HEK293 (cell line): Measurements from ENCODE around the gene MYL7.

ENCODE experiments used
- CTCF ChIP-seq: fragments of 450-650 bp; formaldehyde crosslinking; IDR thresholded peaks from 2 replicates; pipeline ENCODE4 v1.5.1; 2016; ENCODE audit warnings: missing biosample characterization, missing genetic modification characterization
- MZF1 ChIP-seq: fragments of 450-650 bp; formaldehyde crosslinking; IDR thresholded peaks from 2 replicates; pipeline ENCODE4 v1.5.1; 2017; ENCODE audit warnings: missing biosample characterization, missing genetic modification characterization, borderline replicate concordance
- SETDB1 ChIP-seq: IDR thresholded peaks from one replicate; pipeline ENCODE4 v1.6.1; 2017; ENCODE audit warnings: mild to moderate bottlenecking, low read length, moderate library complexity, mixed read lengths; ENCODE audit not compliant: insufficient read length
- ZBTB44 ChIP-seq: fragments of 450-650 bp; IDR thresholded peaks from 2 replicates; pipeline ENCODE4 v1.5.1; 2018; ENCODE audit warnings: missing biosample characterization, mild to moderate bottlenecking, missing genetic modification characterization
- ZBTB7A ChIP-seq: fragments of 450-650 bp; formaldehyde crosslinking; IDR thresholded peaks from 2 replicates; pipeline ENCODE4 v1.5.1; 2016; ENCODE audit warnings: low read depth, missing biosample characterization, missing genetic modification characterization
- ZNF121 ChIP-seq: fragments of 450-650 bp; formaldehyde crosslinking; IDR thresholded peaks from 2 replicates; pipeline ENCODE4 v1.5.1; 2016; ENCODE audit warnings: missing biosample characterization, missing genetic modification characterization
- ZNF2 ChIP-seq: fragments of 450-650 bp; formaldehyde crosslinking; IDR thresholded peaks from 2 replicates; pipeline ENCODE4 v1.5.1; 2016; ENCODE audit warnings: missing biosample characterization, missing genetic modification characterization
- ZNF521 ChIP-seq: fragments of 450-650 bp; formaldehyde crosslinking; IDR thresholded peaks from 2 replicates; pipeline ENCODE4 v1.5.1; 2017; ENCODE audit warnings: missing biosample characterization, mild to moderate bottlenecking, missing genetic modification characterization
- ZNF791 ChIP-seq: fragments of 450-650 bp; formaldehyde crosslinking; IDR thresholded peaks from 2 replicates; pipeline ENCODE4 v1.5.1; 2016; ENCODE audit warnings: missing biosample characterization, missing genetic modification characterization
- TF ChIP-seq, protein P1 (sequence below): fragments of 450-650 bp; formaldehyde crosslinking; IDR thresholded peaks from 2 replicates; pipeline ENCODE4 v1.5.1; 2016; ENCODE audit warnings: missing biosample characterization, missing genetic modification characterization
- TF ChIP-seq, protein P2 (sequence below): fragments of 450-650 bp; formaldehyde crosslinking; IDR thresholded peaks from 2 replicates; pipeline ENCODE4 v1.5.1; 2016; ENCODE audit warnings: missing biosample characterization, missing genetic modification characterization, low read depth

- TF ChIP-seq ZNF121 (tag by site-specific recombination) (no peak), MZF1 (tag by site-specific recombination) (no peak), ZBTB7A (no peak), CTCF (tag by site-specific recombination) (no peak), ZNF791 (tag by site-specific recombination) (no peak), ZBTB44 (tag by site-specific recombination) (no peak), ZNF2 (no peak), SETDB1 (no peak), ZNF521 (tag by site-specific recombination) (no peak)
- TF ChIP-seq, protein P1, sequence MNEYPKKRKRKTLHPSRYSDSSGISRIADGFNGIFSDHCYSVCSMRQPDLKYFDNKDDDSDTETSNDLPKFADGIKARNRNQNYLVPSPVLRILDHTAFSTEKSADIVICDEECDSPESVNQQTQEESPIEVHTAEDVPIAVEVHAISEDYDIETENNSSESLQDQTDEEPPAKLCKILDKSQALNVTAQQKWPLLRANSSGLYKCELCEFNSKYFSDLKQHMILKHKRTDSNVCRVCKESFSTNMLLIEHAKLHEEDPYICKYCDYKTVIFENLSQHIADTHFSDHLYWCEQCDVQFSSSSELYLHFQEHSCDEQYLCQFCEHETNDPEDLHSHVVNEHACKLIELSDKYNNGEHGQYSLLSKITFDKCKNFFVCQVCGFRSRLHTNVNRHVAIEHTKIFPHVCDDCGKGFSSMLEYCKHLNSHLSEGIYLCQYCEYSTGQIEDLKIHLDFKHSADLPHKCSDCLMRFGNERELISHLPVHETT (tag by site-specific recombination): no peak
- TF ChIP-seq, protein P2, sequence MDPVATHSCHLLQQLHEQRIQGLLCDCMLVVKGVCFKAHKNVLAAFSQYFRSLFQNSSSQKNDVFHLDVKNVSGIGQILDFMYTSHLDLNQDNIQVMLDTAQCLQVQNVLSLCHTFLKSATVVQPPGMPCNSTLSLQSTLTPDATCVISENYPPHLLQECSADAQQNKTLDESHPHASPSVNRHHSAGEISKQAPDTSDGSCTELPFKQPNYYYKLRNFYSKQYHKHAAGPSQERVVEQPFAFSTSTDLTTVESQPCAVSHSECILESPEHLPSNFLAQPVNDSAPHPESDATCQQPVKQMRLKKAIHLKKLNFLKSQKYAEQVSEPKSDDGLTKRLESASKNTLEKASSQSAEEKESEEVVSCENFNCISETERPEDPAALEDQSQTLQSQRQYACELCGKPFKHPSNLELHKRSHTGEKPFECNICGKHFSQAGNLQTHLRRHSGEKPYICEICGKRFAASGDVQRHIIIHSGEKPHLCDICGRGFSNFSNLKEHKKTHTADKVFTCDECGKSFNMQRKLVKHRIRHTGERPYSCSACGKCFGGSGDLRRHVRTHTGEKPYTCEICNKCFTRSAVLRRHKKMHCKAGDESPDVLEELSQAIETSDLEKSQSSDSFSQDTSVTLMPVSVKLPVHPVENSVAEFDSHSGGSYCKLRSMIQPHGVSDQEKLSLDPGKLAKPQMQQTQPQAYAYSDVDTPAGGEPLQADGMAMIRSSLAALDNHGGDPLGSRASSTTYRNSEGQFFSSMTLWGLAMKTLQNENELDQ (tag by site-specific recombination): no peak
These were observed 791 bp downstream of the MYL7 start for GRCh38 chr7:44140341-44140740.
